ENCODE measurements around the gene TMEM250. TPM values are rescaled to one million over a fixed set of nuclear protein-coding genes. Genes with fewer than 3 reads are reported as not detected.

TMEM250 gene
- polyA plus RNA-seq, 1 of the 3 experiments (the other 2 are of a cell fraction) = 25.9 TPM

DNA sequence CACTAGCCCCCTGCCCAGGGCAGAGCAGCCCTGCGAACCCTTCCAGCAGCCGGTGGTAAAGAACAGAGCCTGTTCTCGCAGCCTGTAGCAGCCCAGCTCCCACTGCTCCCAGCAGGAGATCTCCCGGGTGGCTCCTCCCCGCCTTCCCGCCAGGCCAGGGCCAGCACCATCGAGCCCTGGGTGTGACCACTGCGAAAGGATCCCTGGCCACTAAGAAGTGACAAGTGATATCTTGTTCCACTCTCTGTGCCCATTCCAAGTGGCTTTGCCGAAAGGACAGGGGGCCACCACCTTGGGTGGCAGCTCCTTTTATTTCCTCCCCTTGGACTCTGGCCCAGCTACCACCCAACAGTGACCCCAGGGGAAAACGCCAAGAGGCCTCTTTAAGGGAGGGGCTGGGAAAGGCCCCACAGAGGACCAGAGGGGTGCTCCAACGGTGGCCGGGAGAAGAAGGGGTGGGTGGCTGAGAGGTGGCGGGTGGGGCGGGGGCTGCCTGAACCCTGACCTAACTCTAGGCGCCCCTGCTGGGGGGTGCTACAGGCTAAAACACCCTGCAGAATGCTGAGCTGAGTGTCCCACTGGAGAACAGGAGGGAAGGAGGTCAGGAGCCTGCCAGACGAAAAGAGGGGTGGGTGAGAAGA lies 25.2 kb downstream of the TMEM250 start:
- Histone ChIP-seq H3K9ac (peak overlapping the region; percentile 67; the same call in 1 of the 2 replicates), H3K36me3 (replicated peaks in 1 of 2; ENCODE audit: control insufficient read depth in 1 of 2, insufficient read depth in 2 of 2, low read length in 1 of 2) (peaks cover 0 to 2% of the 10 kb centered on the region in 2 experiments), H2AFZ (ENCODE audit: low read depth) (no peak overlapping the region), H3K4me3 (ENCODE audit: low read depth in 2 of 2, low read length in 1 of 2) (peak overlapping the region; percentile 75 to 78), H3K27me3 (ENCODE audit: insufficient read depth) (no peaks in the 10 kb centered on the region), H3F3A (replicated peaks; ENCODE audit: insufficient read depth) (peaks cover 10% of the 10 kb centered on the region), H3K79me2 (ENCODE audit: insufficient read depth) (peaks cover 67% of the 10 kb centered on the region), H3K4me2 (peak overlapping the region; percentile 91), H3K4me1 (ENCODE audit: control insufficient read depth in 1 of 2, insufficient read depth in 2 of 2, low read depth in 1 of 2, low read length in 1 of 2) (peaks cover 32 to 40% of the 10 kb centered on the region in 2 experiments; a peak in 3 of 4 replicates), H3K9me2 (no peaks in the 10 kb centered on the region), H3K9me3 (no peaks in the 10 kb centered on the region), H4K20me1 (ENCODE audit: insufficient read depth) (peaks cover 54% of the 10 kb centered on the region), H3K27ac (ENCODE audit: low read depth in 2 of 2, low read length in 1 of 2) (no peak overlapping the region)
- TF ChIP-seq EZH2phosphoT487 (IDR thresholded peaks at IDR 0.05; ENCODE audit: borderline replicate concordance, low read depth) (no peak), RAD21 (IDR thresholded peaks at IDR 0.05; ENCODE audit: low read length) (no peak), FOSL2 (IDR thresholded peaks at IDR 0.05; ENCODE audit: borderline replicate concordance, low read depth) (no peak)
- POLR2A ChIA-PET = no interaction called here
- peak; percentile 69 for DNase-seq
- CTCF ChIA-PET = interaction anchor here (0.8 to 3.2 kb wide), 5 partner anchors 25 to 126 kb away, joined by 3 to 18 read pairs (median 8); partner anchors contain the start of gene TMEM250
- WGBS (ENCODE audit: low lambda C conversion rate) = 77% methylated on average over 16 of the region's 16 CpGs

DNA sequence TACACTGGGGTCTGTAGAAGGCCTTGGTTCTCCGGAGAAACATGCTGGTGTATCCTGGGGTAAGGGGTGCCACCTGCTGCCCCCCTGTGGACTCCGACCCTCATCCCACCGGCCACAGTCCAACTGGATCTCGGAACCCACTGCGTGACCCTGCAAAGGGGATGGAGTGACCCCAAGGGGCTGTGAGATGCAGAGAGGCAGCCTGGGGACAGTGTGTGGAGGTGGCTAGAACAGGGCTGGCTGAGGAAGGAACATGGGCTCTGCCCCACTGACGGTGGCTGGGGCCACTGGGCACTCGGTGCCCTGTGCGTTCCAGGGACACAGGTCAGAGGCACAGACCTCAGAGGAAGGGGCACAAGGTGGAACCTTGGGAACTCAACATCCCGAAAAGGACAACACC lies 25.9 kb downstream of the TMEM250 start:
- H3K4me3 ChIP-seq (ENCODE audit: low read depth in 2 of 2, low read length in 1 of 2) = no peak overlapping the region
- H3K27me3 ChIP-seq (ENCODE audit: insufficient read depth) = no peaks in the 10 kb centered on the region
- ChIA-PET POLR2A (no interaction called here), CTCF (interaction anchor here (2.1 to 4.2 kb wide), 2 partner anchors 29 to 125 kb away, joined by 8 to 29 read pairs; no protein-coding TSS in a partner anchor)
- no peaks in the 10 kb centered on the region for H3K9me2 ChIP-seq
- peaks cover 10% of the 10 kb centered on the region for H3F3A ChIP-seq (replicated peaks; ENCODE audit: insufficient read depth)
- no peak overlapping the region for H2AFZ ChIP-seq (ENCODE audit: low read depth)
- WGBS (ENCODE audit: low lambda C conversion rate) = 71% methylated on average over 2 of the region's 9 CpGs
- peaks cover 61% of the 10 kb centered on the region for H4K20me1 ChIP-seq (ENCODE audit: insufficient read depth)
- no peak overlapping the region for H3K9ac ChIP-seq
- H3K27ac ChIP-seq (ENCODE audit: low read depth in 2 of 2, low read length in 1 of 2) = no peak overlapping the region
- H3K4me2 ChIP-seq = peak overlapping the region; percentile 91
- no peak for DNase-seq
- peaks cover 32 to 44% of the 10 kb centered on the region in 2 experiments; a peak in 3 of 4 replicates for H3K4me1 ChIP-seq (ENCODE audit: control insufficient read depth in 1 of 2, insufficient read depth in 2 of 2, low read depth in 1 of 2, low read length in 1 of 2)
- peaks cover 74% of the 10 kb centered on the region for H3K79me2 ChIP-seq (ENCODE audit: insufficient read depth)
- peaks cover 0 to 2% of the 10 kb centered on the region in 2 experiments for H3K36me3 ChIP-seq (replicated peaks in 1 of 2; ENCODE audit: control insufficient read depth in 1 of 2, insufficient read depth in 2 of 2, low read length in 1 of 2)
- no peak for TF ChIP-seq SIN3A (IDR thresholded peaks at IDR 0.05; ENCODE audit: borderline replicate concordance, low read depth, low read length)
- TF ChIP-seq, protein P1, sequence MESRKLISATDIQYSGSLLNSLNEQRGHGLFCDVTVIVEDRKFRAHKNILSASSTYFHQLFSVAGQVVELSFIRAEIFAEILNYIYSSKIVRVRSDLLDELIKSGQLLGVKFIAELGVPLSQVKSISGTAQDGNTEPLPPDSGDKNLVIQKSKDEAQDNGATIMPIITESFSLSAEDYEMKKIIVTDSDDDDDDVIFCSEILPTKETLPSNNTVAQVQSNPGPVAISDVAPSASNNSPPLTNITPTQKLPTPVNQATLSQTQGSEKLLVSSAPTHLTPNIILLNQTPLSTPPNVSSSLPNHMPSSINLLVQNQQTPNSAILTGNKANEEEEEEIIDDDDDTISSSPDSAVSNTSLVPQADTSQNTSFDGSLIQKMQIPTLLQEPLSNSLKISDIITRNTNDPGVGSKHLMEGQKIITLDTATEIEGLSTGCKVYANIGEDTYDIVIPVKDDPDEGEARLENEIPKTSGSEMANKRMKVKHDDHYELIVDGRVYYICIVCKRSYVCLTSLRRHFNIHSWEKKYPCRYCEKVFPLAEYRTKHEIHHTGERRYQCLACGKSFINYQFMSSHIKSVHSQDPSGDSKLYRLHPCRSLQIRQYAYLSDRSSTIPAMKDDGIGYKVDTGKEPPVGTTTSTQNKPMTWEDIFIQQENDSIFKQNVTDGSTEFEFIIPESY (IDR thresholded peaks at IDR 0.05; ENCODE audit: borderline replicate concordance, low read depth) = no peak
- TF ChIP-seq RAD21 (IDR thresholded peaks at IDR 0.05; ENCODE audit: low read length) = 0 out of 2 replicates have a peak, but pooled peaks have one; percentile 20
- TF ChIP-seq, protein P2, sequence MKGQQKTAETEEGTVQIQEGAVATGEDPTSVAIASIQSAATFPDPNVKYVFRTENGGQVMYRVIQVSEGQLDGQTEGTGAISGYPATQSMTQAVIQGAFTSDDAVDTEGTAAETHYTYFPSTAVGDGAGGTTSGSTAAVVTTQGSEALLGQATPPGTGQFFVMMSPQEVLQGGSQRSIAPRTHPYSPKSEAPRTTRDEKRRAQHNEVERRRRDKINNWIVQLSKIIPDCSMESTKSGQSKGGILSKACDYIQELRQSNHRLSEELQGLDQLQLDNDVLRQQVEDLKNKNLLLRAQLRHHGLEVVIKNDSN (IDR thresholded peaks at IDR 0.05; ENCODE audit: borderline replicate concordance, low read depth) = no peak
- peak; percentile 16; the same call in 1 of the 2 replicates for TF ChIP-seq SMC3 (IDR thresholded peaks at IDR 0.05; ENCODE audit: low read depth, low read length)
- no peak for TF ChIP-seq RFX5 (IDR thresholded peaks at IDR 0.05; ENCODE audit: low read length)
- no peak for TF ChIP-seq FOXJ3 (CRISPR knock-in tag; IDR thresholded peaks at IDR 0.05)
- no peaks in the 10 kb centered on the region for H3K9me3 ChIP-seq

All from SK-N-SH (cell line).